Small intestine (tissue), 7 donors: ENCODE data around the gene TLE3. TPM values are rescaled to one million over a fixed set of nuclear protein-coding genes. Genes with fewer than 3 reads are reported as not detected.

Source experiments
- DNase-seq, 2 donors: peaks; one replicate each; pipeline versions ENCODE4 v3.0.0 to v3.0.0-alpha.2; 2013
- FAIRE-seq: peaks from 2 replicates; lab custom pipeline; 2012; peaks lifted over from hg19 to GRCh38; lab: Jason Lieb, UNC
- H3K27ac ChIP-seq, 3 donors: one replicate each; pipeline ENCODE4 v1.5.1; 2013; ENCODE audit warnings: low read length in 2 of 3, mild to moderate bottlenecking in 2 of 3, control low read depth in 1 of 3, inconsistent platforms in 1 of 3, low read depth in 1 of 3, moderate library complexity in 1 of 3
- H3K27me3 ChIP-seq, 3 donors: one replicate each; pipeline ENCODE4 v1.6.1; 2013; ENCODE audit warnings: low read length in 3 of 3, inconsistent platforms in 1 of 3; ENCODE audit not compliant: control insufficient read depth in 3 of 3, insufficient read depth in 3 of 3
- H3K36me3 ChIP-seq, 3 donors: one replicate each; pipeline ENCODE4 v1.6.1; 2013; ENCODE audit warnings: low read length in 3 of 3, inconsistent platforms in 1 of 3, low read depth in 1 of 3, mild to moderate bottlenecking in 1 of 3, moderate library complexity in 1 of 3; ENCODE audit not compliant: control insufficient read depth in 3 of 3, insufficient read depth in 2 of 3
- H3K4me1 ChIP-seq, 3 donors: one replicate each; pipeline ENCODE4 v1.6.1; 2013; ENCODE audit warnings: low read length in 2 of 3, inconsistent platforms in 1 of 3, low read depth in 1 of 3, mild to moderate bottlenecking in 1 of 3, moderate library complexity in 1 of 3; ENCODE audit not compliant: control insufficient read depth in 3 of 3, insufficient read depth in 2 of 3
- H3K4me3 ChIP-seq, 3 donors: one replicate each; pipeline ENCODE4 v1.5.1; 2013; ENCODE audit warnings: low read length in 3 of 3, control low read depth in 1 of 3, inconsistent platforms in 1 of 3, low read depth in 1 of 3, mild to moderate bottlenecking in 1 of 3, moderate library complexity in 1 of 3
- H3K9me3 ChIP-seq, 2 donors: one replicate each; pipeline ENCODE4 v1.6.1; 2013; ENCODE audit warnings: low read depth in 1 of 2, low read length in 1 of 2; ENCODE audit not compliant: control insufficient read depth in 2 of 2, insufficient read depth in 1 of 2
- WGBS, 3 donors: extraction: QIAGEN DNeasy Blood & Tissue Kit; methylation state at CpG; one replicate each; pipeline ENCODE4 v1.1.7; 2013; 5-methylcytosine and 5-hydroxymethylcytosine counted together
- polyA plus RNA-seq, 4 donors: library from polyadenylated mRNA; stranded (reverse) in 3 of 4; unstranded in 1 of 4; fragments of 200-250 nt in 3 of 4; fragments of 120-200 nt in 1 of 4; gene quantifications; one replicate each; pipeline versions ENCODE4 v1.2.1 to v1.2.3, GENCODE V29; 2013
- donor health status: healthy with polysubstance abuse.
- donor health status: control.
- donor health status: control.
- donor health status: Bipolar disorder and iron deficiency.
- donor health status: healthy.

Gene TLE3
- polyA plus RNA-seq, 4 donors, result 14.3 to 51.1 (median 18.4) TPM

- Histone ChIP-seq H3K4me1 (peaks cover 6 to 11% (median 9%) of the 10 kb centered on the region in 3 donors), H3K9me3 (no peaks in the 10 kb centered on the region), H3K27me3 (peaks cover 0 to 2% (median 0%) of the 10 kb centered on the region in 3 donors), H3K4me3 (no peak overlapping the region), H3K27ac (peak overlapping the region in 1 of 3 donors; percentile 74), H3K36me3 (no peaks in the 10 kb centered on the region)
- DNase-seq (peak; percentile 85 to 93), FAIRE-seq (no peak)
- 9 to 26% (median 19%) methylated on average over 8 of the region's 8 CpGs for WGBS, 3 donors
Measured at GRCh38 chr15:70111203-70112073, 13.7 kb upstream of the TLE3 start.

GRCh38 chr15:70109978-70110377 lies 12.3 kb upstream of the TLE3 start:
- Histone ChIP-seq H3K27ac (no peak overlapping the region), H3K27me3 (peaks cover 0 to 2% (median 0%) of the 10 kb centered on the region in 3 donors), H3K9me3 (no peaks in the 10 kb centered on the region), H3K4me1 (peaks cover 6 to 11% (median 9%) of the 10 kb centered on the region in 3 donors), H3K36me3 (no peaks in the 10 kb centered on the region), H3K4me3 (no peak overlapping the region)
- no peak for DNase-seq
- WGBS, 3 donors, result 90 to 98% (median 91%) methylated on average over 2 of the region's 2 CpGs
- no peak for FAIRE-seq

GRCh38 chr15:70109531-70109930 lies 11.8 kb upstream of the TLE3 start:
- Histone ChIP-seq H3K4me1 (peaks cover 6 to 11% (median 9%) of the 10 kb centered on the region in 3 donors), H3K36me3 (no peaks in the 10 kb centered on the region), H3K4me3 (no peak overlapping the region), H3K9me3 (no peaks in the 10 kb centered on the region), H3K27me3 (no peaks in the 10 kb centered on the region), H3K27ac (no peak overlapping the region)
- 90 to 95% (median 91%) methylated on average over 3 of the region's 3 CpGs for WGBS, 3 donors
- no peak for DNase-seq
- no peak for FAIRE-seq

- 45 to 75% (median 53%) methylated on average over 7 of the region's 7 CpGs for WGBS, 3 donors
Measured at GRCh38 chr15:70103880-70104626, 6.3 kb upstream of the TLE3 start.

GRCh38 chr15:70102827-70103226 lies 5.1 kb upstream of the TLE3 start:
- Histone ChIP-seq H3K4me3 (no peak overlapping the region), H3K4me1 (peaks cover 2 to 32% (median 11%) of the 10 kb centered on the region in 3 donors), H3K9me3 (no peaks in the 10 kb centered on the region), H3K27ac (no peak overlapping the region), H3K36me3 (no peaks in the 10 kb centered on the region), H3K27me3 (no peaks in the 10 kb centered on the region)
- DNase-seq, result no peak
- WGBS, 3 donors, result 68 to 88% (median 79%) methylated on average over 3 of the region's 3 CpGs
- FAIRE-seq, result no peak

More at GRCh38 chr15:70103880-70104626, 6.3 kb upstream of the TLE3 start:
- DNase-seq, result no peak
- H3K27ac ChIP-seq, result no peak overlapping the region
- H3K36me3 ChIP-seq, result no peaks in the 10 kb centered on the region
- no peak overlapping the region for H3K4me3 ChIP-seq
- FAIRE-seq, result no peak
- H3K9me3 ChIP-seq, result no peaks in the 10 kb centered on the region
- H3K27me3 ChIP-seq, result no peaks in the 10 kb centered on the region
- peaks cover 2 to 25% (median 11%) of the 10 kb centered on the region in 3 donors for H3K4me1 ChIP-seq

GRCh38 chr15:70101459-70102113 lies 3.9 kb upstream of the TLE3 start:
- 2 to 10% (median 9%) methylated on average over 12 of the region's 12 CpGs for WGBS, 3 donors
- DNase-seq (peak; percentile 89 to 94), FAIRE-seq (no peak)
- Histone ChIP-seq H3K9me3 (no peaks in the 10 kb centered on the region), H3K4me1 (peaks cover 2 to 32% (median 11%) of the 10 kb centered on the region in 3 donors), H3K27me3 (no peaks in the 10 kb centered on the region), H3K36me3 (no peaks in the 10 kb centered on the region), H3K27ac (peak overlapping the region in 1 of 3 donors; percentile 60), H3K4me3 (no peak overlapping the region)

- Histone ChIP-seq H3K4me3 (peak overlapping the region; percentile 21 to 38 (median 23)), H3K36me3 (no peaks in the 10 kb centered on the region), H3K27me3 (no peaks in the 10 kb centered on the region), H3K4me1 (peaks cover 2 to 32% (median 11%) of the 10 kb centered on the region in 3 donors), H3K9me3 (no peaks in the 10 kb centered on the region), H3K27ac (peak overlapping the region in 2 of 3 donors; percentile 60 to 66)
- 2 to 3% (median 2%) methylated on average over 51 to 54 of the region's 54 CpGs for WGBS, 3 donors
- FAIRE-seq (no peak), DNase-seq (peak; percentile 65 to 74)
Measured at GRCh38 chr15:70100474-70101341, 3.0 kb upstream of the TLE3 start.
